Measurements from ENCODE around the gene RNF214. TPM values are rescaled to one million over a fixed set of nuclear protein-coding genes. Genes with fewer than 3 reads are reported as not detected.
A peak's percentile ranks its signal among the peaks of the same experiment; 100 is the strongest.

Gene RNF214
- total and polyA plus RNA-seq, 2 of the 13 experiments (the other 11 are each of a cell fraction or from before 2014, with no cell fraction given), result 10.7 to 12.6 TPM

DNA sequence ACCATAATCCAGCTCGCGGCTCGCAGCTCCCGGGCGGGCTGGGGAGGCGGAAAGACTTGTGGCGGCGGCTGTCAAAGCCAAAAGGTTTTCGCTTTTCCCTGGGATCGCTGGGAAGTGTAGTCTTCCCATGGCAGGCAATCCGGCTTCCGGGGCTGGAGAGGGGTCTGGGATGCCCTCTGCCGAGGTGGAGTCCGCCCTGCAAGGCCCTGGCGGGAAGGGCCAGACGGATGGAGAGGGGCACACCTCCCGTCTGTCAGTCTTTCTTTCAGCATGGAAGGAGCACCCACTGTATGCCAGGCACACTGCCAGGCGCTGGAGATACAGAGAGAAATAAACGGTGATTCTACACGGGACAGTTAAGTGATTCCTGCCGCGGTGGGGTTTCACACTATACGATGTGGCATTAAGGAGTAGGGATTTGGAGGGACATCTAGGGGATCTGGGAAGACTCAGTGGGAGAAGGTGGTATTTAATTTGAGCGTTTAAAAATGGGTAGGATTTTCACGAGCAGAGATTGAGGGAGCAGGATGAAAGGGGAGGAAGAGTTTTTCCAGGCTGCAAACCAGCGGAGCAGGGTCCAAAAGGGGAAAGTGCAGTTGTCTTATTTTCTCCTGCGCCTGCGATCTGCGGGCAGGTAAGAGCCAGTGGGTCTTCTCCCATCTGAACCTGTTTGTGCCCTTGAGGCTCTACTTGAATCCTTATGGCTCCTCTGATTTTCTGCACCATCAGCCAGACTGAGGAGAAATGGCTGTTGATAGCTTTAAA lies 83.9 kb downstream of the RNF214 start, which contains the start of gene BACE1 (continued):
- TF ChIP-seq, protein P1, sequence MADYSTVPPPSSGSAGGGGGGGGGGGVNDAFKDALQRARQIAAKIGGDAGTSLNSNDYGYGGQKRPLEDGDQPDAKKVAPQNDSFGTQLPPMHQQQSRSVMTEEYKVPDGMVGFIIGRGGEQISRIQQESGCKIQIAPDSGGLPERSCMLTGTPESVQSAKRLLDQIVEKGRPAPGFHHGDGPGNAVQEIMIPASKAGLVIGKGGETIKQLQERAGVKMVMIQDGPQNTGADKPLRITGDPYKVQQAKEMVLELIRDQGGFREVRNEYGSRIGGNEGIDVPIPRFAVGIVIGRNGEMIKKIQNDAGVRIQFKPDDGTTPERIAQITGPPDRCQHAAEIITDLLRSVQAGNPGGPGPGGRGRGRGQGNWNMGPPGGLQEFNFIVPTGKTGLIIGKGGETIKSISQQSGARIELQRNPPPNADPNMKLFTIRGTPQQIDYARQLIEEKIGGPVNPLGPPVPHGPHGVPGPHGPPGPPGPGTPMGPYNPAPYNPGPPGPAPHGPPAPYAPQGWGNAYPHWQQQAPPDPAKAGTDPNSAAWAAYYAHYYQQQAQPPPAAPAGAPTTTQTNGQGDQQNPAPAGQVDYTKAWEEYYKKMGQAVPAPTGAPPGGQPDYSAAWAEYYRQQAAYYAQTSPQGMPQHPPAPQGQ (CRISPR knock-in tag; IDR thresholded peaks at IDR 0.05; ENCODE audit: borderline replicate concordance), result no peak; the same call in 1 of the 2 replicates
- TF ChIP-seq, protein P2, sequence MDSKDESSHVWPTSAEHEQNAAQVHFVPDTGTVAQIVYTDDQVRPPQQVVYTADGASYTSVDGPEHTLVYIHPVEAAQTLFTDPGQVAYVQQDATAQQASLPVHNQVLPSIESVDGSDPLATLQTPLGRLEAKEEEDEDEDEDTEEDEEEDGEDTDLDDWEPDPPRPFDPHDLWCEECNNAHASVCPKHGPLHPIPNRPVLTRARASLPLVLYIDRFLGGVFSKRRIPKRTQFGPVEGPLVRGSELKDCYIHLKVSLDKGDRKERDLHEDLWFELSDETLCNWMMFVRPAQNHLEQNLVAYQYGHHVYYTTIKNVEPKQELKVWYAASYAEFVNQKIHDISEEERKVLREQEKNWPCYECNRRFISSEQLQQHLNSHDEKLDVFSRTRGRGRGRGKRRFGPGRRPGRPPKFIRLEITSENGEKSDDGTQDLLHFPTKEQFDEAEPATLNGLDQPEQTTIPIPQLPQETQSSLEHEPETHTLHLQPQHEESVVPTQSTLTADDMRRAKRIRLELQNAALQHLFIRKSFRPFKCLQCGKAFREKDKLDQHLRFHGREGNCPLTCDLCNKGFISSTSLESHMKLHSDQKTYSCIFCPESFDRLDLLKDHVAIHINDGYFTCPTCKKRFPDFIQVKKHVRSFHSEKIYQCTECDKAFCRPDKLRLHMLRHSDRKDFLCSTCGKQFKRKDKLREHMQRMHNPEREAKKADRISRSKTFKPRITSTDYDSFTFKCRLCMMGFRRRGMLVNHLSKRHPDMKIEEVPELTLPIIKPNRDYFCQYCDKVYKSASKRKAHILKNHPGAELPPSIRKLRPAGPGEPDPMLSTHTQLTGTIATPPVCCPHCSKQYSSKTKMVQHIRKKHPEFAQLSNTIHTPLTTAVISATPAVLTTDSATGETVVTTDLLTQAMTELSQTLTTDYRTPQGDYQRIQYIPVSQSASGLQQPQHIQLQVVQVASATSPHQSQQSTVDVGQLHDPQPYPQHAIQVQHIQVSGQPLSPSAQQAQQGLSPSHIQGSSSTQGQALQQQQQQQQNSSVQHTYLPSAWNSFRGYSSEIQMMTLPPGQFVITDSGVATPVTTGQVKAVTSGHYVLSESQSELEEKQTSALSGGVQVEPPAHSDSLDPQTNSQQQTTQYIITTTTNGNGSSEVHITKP (CRISPR knock-in tag; IDR thresholded peaks at IDR 0.05; ENCODE audit: low read depth), result peak; percentile 64; the same call in 1 of the 2 replicates
- TF ChIP-seq FOXC1 (CRISPR knock-in tag; IDR thresholded peaks at IDR 0.05; ENCODE audit: borderline replicate concordance), result no peak; the same call in 1 of the 2 replicates
- TF ChIP-seq TOE1 (CRISPR knock-in tag; IDR thresholded peaks at IDR 0.05), result no peak
- TF ChIP-seq, protein P3, sequence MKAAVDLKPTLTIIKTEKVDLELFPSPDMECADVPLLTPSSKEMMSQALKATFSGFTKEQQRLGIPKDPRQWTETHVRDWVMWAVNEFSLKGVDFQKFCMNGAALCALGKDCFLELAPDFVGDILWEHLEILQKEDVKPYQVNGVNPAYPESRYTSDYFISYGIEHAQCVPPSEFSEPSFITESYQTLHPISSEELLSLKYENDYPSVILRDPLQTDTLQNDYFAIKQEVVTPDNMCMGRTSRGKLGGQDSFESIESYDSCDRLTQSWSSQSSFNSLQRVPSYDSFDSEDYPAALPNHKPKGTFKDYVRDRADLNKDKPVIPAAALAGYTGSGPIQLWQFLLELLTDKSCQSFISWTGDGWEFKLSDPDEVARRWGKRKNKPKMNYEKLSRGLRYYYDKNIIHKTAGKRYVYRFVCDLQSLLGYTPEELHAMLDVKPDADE (CRISPR knock-in tag; IDR thresholded peaks at IDR 0.05), result no peak
- TF ChIP-seq MBD4 (IDR thresholded peaks at IDR 0.05; ENCODE audit: borderline replicate concordance, low read length), result no peak
- no peak for TF ChIP-seq SP140L (CRISPR knock-in tag; IDR thresholded peaks at IDR 0.05; ENCODE audit: borderline replicate concordance)
- peak; percentile 84 for TF ChIP-seq ELF3 (CRISPR knock-in tag; IDR thresholded peaks at IDR 0.05)
- no peak for TF ChIP-seq ZNF446 (CRISPR knock-in tag; IDR thresholded peaks at IDR 0.05)
- no peak for TF ChIP-seq ZNF749 (CRISPR knock-in tag; IDR thresholded peaks at IDR 0.05; ENCODE audit: borderline replicate concordance)
- TF ChIP-seq, protein P4, sequence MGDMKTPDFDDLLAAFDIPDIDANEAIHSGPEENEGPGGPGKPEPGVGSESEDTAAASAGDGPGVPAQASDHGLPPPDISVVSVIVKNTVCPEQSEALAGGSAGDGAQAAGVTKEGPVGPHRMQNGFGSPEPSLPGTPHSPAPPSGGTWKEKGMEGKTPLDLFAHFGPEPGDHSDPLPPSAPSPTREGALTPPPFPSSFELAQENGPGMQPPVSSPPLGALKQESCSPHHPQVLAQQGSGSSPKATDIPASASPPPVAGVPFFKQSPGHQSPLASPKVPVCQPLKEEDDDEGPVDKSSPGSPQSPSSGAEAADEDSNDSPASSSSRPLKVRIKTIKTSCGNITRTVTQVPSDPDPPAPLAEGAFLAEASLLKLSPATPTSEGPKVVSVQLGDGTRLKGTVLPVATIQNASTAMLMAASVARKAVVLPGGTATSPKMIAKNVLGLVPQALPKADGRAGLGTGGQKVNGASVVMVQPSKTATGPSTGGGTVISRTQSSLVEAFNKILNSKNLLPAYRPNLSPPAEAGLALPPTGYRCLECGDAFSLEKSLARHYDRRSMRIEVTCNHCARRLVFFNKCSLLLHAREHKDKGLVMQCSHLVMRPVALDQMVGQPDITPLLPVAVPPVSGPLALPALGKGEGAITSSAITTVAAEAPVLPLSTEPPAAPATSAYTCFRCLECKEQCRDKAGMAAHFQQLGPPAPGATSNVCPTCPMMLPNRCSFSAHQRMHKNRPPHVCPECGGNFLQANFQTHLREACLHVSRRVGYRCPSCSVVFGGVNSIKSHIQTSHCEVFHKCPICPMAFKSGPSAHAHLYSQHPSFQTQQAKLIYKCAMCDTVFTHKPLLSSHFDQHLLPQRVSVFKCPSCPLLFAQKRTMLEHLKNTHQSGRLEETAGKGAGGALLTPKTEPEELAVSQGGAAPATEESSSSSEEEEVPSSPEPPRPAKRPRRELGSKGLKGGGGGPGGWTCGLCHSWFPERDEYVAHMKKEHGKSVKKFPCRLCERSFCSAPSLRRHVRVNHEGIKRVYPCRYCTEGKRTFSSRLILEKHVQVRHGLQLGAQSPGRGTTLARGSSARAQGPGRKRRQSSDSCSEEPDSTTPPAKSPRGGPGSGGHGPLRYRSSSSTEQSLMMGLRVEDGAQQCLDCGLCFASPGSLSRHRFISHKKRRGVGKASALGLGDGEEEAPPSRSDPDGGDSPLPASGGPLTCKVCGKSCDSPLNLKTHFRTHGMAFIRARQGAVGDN (CRISPR knock-in tag; IDR thresholded peaks at IDR 0.05), result peak; percentile 69
- TF ChIP-seq ZNF460 (CRISPR knock-in tag; IDR thresholded peaks at IDR 0.05; ENCODE audit: borderline replicate concordance), result no peak
- no peak for TF ChIP-seq ZFYVE20 (CRISPR knock-in tag; IDR thresholded peaks at IDR 0.05; ENCODE audit: borderline replicate concordance, low read depth)

Measured in HepG2 (cell line).